ENCODE data around the gene KRTAP3-3.
A peak's percentile ranks its signal among the peaks of the same experiment; 100 is the strongest.

Gene KRTAP3-3

GRCh38 chr17:40951011-40951622 is 42.8 kb downstream of the KRTAP3-3 start:
- TF ChIP-seq CTCF (IDR thresholded peaks at IDR 0.05; ENCODE audit: unreplicated experiment in 3 of 3): no peak
- no peak overlapping the region for H3K27ac Mint-ChIP-seq
- no peaks in the 10 kb centered on the region for H3K9me3 Mint-ChIP-seq
- no peak overlapping the region for H3K4me3 Mint-ChIP-seq
- H3K36me3 Mint-ChIP-seq (ENCODE audit: low read depth): no peaks in the 10 kb centered on the region
- H3K27me3 Mint-ChIP-seq (ENCODE audit: low read depth): peaks cover 13% of the 10 kb centered on the region
- H3K4me1 Mint-ChIP-seq: peaks cover 56% of the 10 kb centered on the region

GRCh38 chr17:40950176-40950575 is 43.8 kb downstream of the KRTAP3-3 start:
- TF ChIP-seq CTCF (IDR thresholded peaks at IDR 0.05; ENCODE audit: unreplicated experiment in 3 of 3): no peak
- H3K36me3 Mint-ChIP-seq (ENCODE audit: low read depth): no peaks in the 10 kb centered on the region
- peaks cover 48% of the 10 kb centered on the region for H3K4me1 Mint-ChIP-seq
- H3K4me3 Mint-ChIP-seq: no peak overlapping the region
- peaks cover 13% of the 10 kb centered on the region for H3K27me3 Mint-ChIP-seq (ENCODE audit: low read depth)
- H3K9me3 Mint-ChIP-seq: no peaks in the 10 kb centered on the region
- peak overlapping the region in 2 of 3 experiments; percentile 6 to 12 for H3K27ac Mint-ChIP-seq

- Mint-ChIP-seq H3K36me3 (ENCODE audit: low read depth) (no peaks in the 10 kb centered on the region), H3K27me3 (ENCODE audit: low read depth) (peaks cover 10% of the 10 kb centered on the region), H3K9me3 (peaks cover 2% of the 10 kb centered on the region), H3K4me1 (peaks cover 45% of the 10 kb centered on the region), H3K4me3 (no peak overlapping the region), H3K27ac (peak overlapping the region; percentile 4 to 53 (median 31))
- TF ChIP-seq CTCF (IDR thresholded peaks at IDR 0.05; ENCODE audit: unreplicated experiment in 3 of 3): no peak
These were observed 44.5 kb downstream of the KRTAP3-3 start for GRCh38 chr17:40949418-40949817.

- no peak overlapping the region for H3K27ac Mint-ChIP-seq
- H3K4me1 Mint-ChIP-seq: peaks cover 41% of the 10 kb centered on the region
- no peaks in the 10 kb centered on the region for H3K36me3 Mint-ChIP-seq (ENCODE audit: low read depth)
- peaks cover 7% of the 10 kb centered on the region for H3K27me3 Mint-ChIP-seq (ENCODE audit: low read depth)
- peaks cover 2% of the 10 kb centered on the region for H3K9me3 Mint-ChIP-seq
- TF ChIP-seq CTCF (IDR thresholded peaks at IDR 0.05; ENCODE audit: unreplicated experiment in 3 of 3): no peak
- H3K4me3 Mint-ChIP-seq: no peak overlapping the region
These were observed 46.0 kb downstream of the KRTAP3-3 start for GRCh38 chr17:40947929-40948328.

GRCh38 chr17:40945414-40945813 is 48.5 kb downstream of the KRTAP3-3 start:
- Mint-ChIP-seq H3K27ac (no peak overlapping the region), H3K36me3 (ENCODE audit: low read depth) (no peaks in the 10 kb centered on the region), H3K9me3 (peaks cover 2% of the 10 kb centered on the region), H3K4me3 (no peak overlapping the region), H3K27me3 (ENCODE audit: low read depth) (no peaks in the 10 kb centered on the region), H3K4me1 (peaks cover 33% of the 10 kb centered on the region)
- no peak for TF ChIP-seq CTCF (IDR thresholded peaks at IDR 0.05; ENCODE audit: unreplicated experiment in 3 of 3)

GRCh38 chr17:40944531-40944930 is 49.4 kb downstream of the KRTAP3-3 start:
- no peak for TF ChIP-seq CTCF (IDR thresholded peaks at IDR 0.05; ENCODE audit: unreplicated experiment in 3 of 3)
- H3K27me3 Mint-ChIP-seq (ENCODE audit: low read depth): no peaks in the 10 kb centered on the region
- H3K4me3 Mint-ChIP-seq: no peak overlapping the region
- peaks cover 2% of the 10 kb centered on the region for H3K9me3 Mint-ChIP-seq
- no peaks in the 10 kb centered on the region for H3K36me3 Mint-ChIP-seq (ENCODE audit: low read depth)
- no peak overlapping the region for H3K27ac Mint-ChIP-seq
- peaks cover 26% of the 10 kb centered on the region for H3K4me1 Mint-ChIP-seq
